KMS-11 (cell line): ENCODE data around the gene PCDH15.

Experiments used
- H2AFZ ChIP-seq: fragments of 200-600 bp; sonication (generic); 2 replicates; pipeline ENCODE4 v1.6.1; 2016; ENCODE audit warnings: antibody characterized with exemption, mixed run types, low read depth
- H3K27ac ChIP-seq: fragments of 200-600 bp; sonication (generic); 2 replicates; pipeline ENCODE4 v1.6.1; 2016; ENCODE audit warnings: mild to moderate bottlenecking, mixed run types
- H3K27me3 ChIP-seq: fragments of 200-600 bp; sonication (generic); 2 replicates; pipeline ENCODE4 v1.6.1; 2017; ENCODE audit warnings: mild to moderate bottlenecking, low read depth, mixed run types, moderate library complexity; ENCODE audit not compliant: insufficient read depth
- H3K36me3 ChIP-seq: fragments of 200-600 bp; sonication (generic); 2 replicates; pipeline ENCODE4 v1.6.1; 2017; ENCODE audit warnings: mild to moderate bottlenecking, mixed run types; ENCODE audit not compliant: insufficient read depth
- H3K4me1 ChIP-seq: fragments of 200-600 bp; sonication (generic); 2 replicates; pipeline ENCODE4 v1.6.1; 2016; ENCODE audit warnings: mild to moderate bottlenecking, low read depth, mixed run types; ENCODE audit not compliant: poor library complexity, severe bottlenecking
- H3K4me2 ChIP-seq: fragments of 200-600 bp; sonication (generic); 2 replicates; pipeline ENCODE4 v1.7.0; 2016; ENCODE audit warnings: mild to moderate bottlenecking, mixed run types
- H3K4me3 ChIP-seq: fragments of 200-600 bp; sonication (generic); IDR thresholded peaks from 2 replicates; pipeline ENCODE4 v1.6.1; 2017; ENCODE audit warnings: low read depth, low read length, mixed read lengths; ENCODE audit not compliant: insufficient read depth
- H3K79me2 ChIP-seq: fragments of 200-600 bp; sonication (generic); 2 replicates; pipeline ENCODE4 v1.6.1; 2016; ENCODE audit warnings: low read depth, mixed run types; ENCODE audit not compliant: insufficient read depth
- H3K9ac ChIP-seq: fragments of 200-600 bp; sonication (generic); 2 replicates; pipeline ENCODE4 v1.6.1; 2016; ENCODE audit warnings: mild to moderate bottlenecking, mixed run types
- H4K20me1 ChIP-seq: fragments of 200-600 bp; sonication (generic); 2 replicates; pipeline ENCODE4 v1.6.1; 2016; ENCODE audit warnings: mild to moderate bottlenecking, mixed run types; ENCODE audit not compliant: insufficient read depth
- TF ChIP-seq, protein P1 (sequence below): fragments of 200-600 bp; sonication (generic); conservative IDR thresholded peaks from 2 replicates; pipeline ENCODE4 v1.6.1; 2017; ENCODE audit warnings: low read depth, mild to moderate bottlenecking, antibody characterized with exemption, low read length, moderate library complexity, mixed read lengths

The PCDH15 gene

GRCh38 chr10:54609423-54609822 is 191.6 kb downstream of the PCDH15 start:
- peaks cover 9% of the 10 kb centered on the region for H3K4me1 ChIP-seq
- H3K9ac ChIP-seq: no peak overlapping the region
- no peak overlapping the region for H3K27ac ChIP-seq
- no peaks in the 10 kb centered on the region for H3K36me3 ChIP-seq
- no peaks in the 10 kb centered on the region for H3K27me3 ChIP-seq
- no peak overlapping the region for H3K4me2 ChIP-seq
- H2AFZ ChIP-seq: no peak overlapping the region
- H3K4me3 ChIP-seq: no peak overlapping the region
- no peaks in the 10 kb centered on the region for H4K20me1 ChIP-seq
- no peaks in the 10 kb centered on the region for H3K79me2 ChIP-seq
- TF ChIP-seq, protein P1, sequence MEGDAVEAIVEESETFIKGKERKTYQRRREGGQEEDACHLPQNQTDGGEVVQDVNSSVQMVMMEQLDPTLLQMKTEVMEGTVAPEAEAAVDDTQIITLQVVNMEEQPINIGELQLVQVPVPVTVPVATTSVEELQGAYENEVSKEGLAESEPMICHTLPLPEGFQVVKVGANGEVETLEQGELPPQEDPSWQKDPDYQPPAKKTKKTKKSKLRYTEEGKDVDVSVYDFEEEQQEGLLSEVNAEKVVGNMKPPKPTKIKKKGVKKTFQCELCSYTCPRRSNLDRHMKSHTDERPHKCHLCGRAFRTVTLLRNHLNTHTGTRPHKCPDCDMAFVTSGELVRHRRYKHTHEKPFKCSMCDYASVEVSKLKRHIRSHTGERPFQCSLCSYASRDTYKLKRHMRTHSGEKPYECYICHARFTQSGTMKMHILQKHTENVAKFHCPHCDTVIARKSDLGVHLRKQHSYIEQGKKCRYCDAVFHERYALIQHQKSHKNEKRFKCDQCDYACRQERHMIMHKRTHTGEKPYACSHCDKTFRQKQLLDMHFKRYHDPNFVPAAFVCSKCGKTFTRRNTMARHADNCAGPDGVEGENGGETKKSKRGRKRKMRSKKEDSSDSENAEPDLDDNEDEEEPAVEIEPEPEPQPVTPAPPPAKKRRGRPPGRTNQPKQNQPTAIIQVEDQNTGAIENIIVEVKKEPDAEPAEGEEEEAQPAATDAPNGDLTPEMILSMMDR: no peak

- no peaks in the 10 kb centered on the region for H4K20me1 ChIP-seq
- TF ChIP-seq, protein P1: no peak
- no peaks in the 10 kb centered on the region for H3K27me3 ChIP-seq
- H3K27ac ChIP-seq: no peak overlapping the region
- H3K36me3 ChIP-seq: no peaks in the 10 kb centered on the region
- H2AFZ ChIP-seq: no peak overlapping the region
- no peak overlapping the region for H3K9ac ChIP-seq
- H3K4me2 ChIP-seq: no peak overlapping the region
- peaks cover 2% of the 10 kb centered on the region for H3K4me1 ChIP-seq
- no peaks in the 10 kb centered on the region for H3K79me2 ChIP-seq
- H3K4me3 ChIP-seq: no peak overlapping the region
These were observed 193.0 kb downstream of the PCDH15 start for GRCh38 chr10:54607983-54608382.

- Histone ChIP-seq H3K4me3 (no peak overlapping the region), H3K36me3 (no peaks in the 10 kb centered on the region)
These were observed 206.7 kb downstream of the PCDH15 start for GRCh38 chr10:54594289-54594688.

DNA sequence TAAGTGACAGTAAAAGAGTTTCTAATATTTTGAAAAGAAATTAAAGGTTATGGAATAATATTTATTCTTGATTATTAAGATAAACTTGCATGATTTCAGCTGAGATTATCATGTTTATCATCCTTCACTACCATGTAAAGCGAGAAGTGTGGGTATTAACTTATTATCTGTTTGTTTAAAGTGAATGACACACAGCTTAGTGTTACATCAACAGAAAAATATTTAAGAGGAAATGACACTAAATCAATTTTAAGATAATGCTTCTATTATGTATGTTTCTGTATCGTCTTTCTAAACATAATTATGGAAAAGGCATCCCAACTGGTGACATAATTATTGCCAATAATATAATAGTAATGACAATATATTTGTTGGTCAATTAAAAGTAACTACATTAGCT is 213.1 kb downstream of the PCDH15 start:
- Histone ChIP-seq H3K4me3 (no peak overlapping the region), H3K79me2 (no peaks in the 10 kb centered on the region), H3K9ac (no peak overlapping the region), H3K27me3 (no peaks in the 10 kb centered on the region), H3K36me3 (no peaks in the 10 kb centered on the region), H2AFZ (no peak overlapping the region), H3K4me1 (no peaks in the 10 kb centered on the region), H4K20me1 (no peaks in the 10 kb centered on the region), H3K27ac (no peak overlapping the region), H3K4me2 (no peak overlapping the region)
- TF ChIP-seq, protein P1: no peak

More at GRCh38 chr10:54594289-54594688, 206.7 kb downstream of the PCDH15 start:
- TF ChIP-seq, protein P1: no peak
- no peak overlapping the region for H3K27ac ChIP-seq
- no peak overlapping the region for H3K4me2 ChIP-seq
- H3K79me2 ChIP-seq: no peaks in the 10 kb centered on the region
- H4K20me1 ChIP-seq: no peaks in the 10 kb centered on the region
- no peaks in the 10 kb centered on the region for H3K27me3 ChIP-seq
- no peaks in the 10 kb centered on the region for H3K4me1 ChIP-seq
- H2AFZ ChIP-seq: no peak overlapping the region
- no peak overlapping the region for H3K9ac ChIP-seq
